ENCODE measurements around the gene XPR1. TPM values are rescaled to one million over a fixed set of nuclear protein-coding genes. Genes with fewer than 3 reads are reported as not detected.

XPR1 gene
- total and polyA plus RNA-seq, 2 of the 8 experiments (the other 6 are each of a cell fraction or from before 2014, with no cell fraction given), result 28.6 to 43.9 TPM

DNA sequence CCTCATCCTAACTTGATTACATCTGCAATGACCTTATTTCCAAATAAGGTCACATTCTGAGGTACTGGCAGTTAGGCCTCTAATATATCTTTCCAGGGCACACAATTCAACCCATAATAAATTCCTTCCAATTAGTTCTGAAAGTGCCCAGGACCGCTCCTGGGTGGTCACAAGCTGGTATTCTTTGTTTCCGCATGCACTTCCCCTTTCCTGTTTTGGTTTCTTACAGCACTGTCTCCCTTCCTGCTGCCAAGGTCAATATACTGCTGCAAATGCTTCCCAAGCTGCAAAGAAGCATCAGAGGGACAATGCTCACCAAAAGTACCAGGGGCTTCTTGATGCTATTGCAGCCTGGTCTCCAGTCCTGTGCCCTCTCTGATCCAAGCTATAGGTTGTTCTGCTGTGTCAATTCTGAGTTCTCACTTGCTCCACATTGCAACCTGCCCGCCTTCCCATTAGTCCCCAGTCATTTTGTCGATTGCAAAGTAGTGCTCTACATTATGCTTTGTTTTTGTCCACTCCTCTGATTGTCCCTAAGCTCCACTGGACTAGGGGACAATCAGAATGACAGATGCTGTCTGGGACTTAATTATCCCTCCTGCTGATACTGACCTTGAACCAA, 13.9 kb upstream of the XPR1 start:
- ChIA-PET POLR2A (ENCODE audit: partially characterized antibody) (interaction anchor here (1.1 kb wide), 1 partner anchor 14 kb away, joined by 3 read pairs; the partner anchor contains the start of gene XPR1), CTCF (ENCODE audit: partially characterized antibody) (interaction anchor here (0.6 to 1.4 kb wide), 6 partner anchors 14 to 452 kb away, joined by 3 to 6 read pairs (median 3); no protein-coding TSS in a partner anchor)
- Histone ChIP-seq H3K27me3 (replicated peaks in 1 of 4; ENCODE audit: control insufficient read depth in 3 of 4, extremely low read depth in 1 of 4, insufficient read depth in 3 of 4, low read length in 3 of 4) (no peaks in the 10 kb centered on the region), H3K4me2 (ENCODE audit: insufficient read depth in 1 of 2, low read depth in 2 of 2, low read length in 2 of 2) (no peak overlapping the region), H3K23me2 (ENCODE audit: low read depth, low read length) (no peaks in the 10 kb centered on the region), H3K14ac (ENCODE audit: insufficient read length) (no peak overlapping the region), H2BK20ac (ENCODE audit: low read length) (no peak overlapping the region), H3K18ac (ENCODE audit: extremely low read depth, low read length) (no peak overlapping the region), H2AFZ (ENCODE audit: low read length) (0 out of 2 replicates have a peak overlapping the region, but pooled peaks have one; percentile 11), H3K9me3 (ENCODE audit: insufficient read depth in 2 of 2, low read depth in 1 of 2, low read length in 1 of 2) (no peaks in the 10 kb centered on the region), H3K23ac (ENCODE audit: insufficient read length) (no peak overlapping the region), H2AK5ac (ENCODE audit: low read depth, low read length) (no peak overlapping the region), H2BK5ac (ENCODE audit: low read depth, low read length) (no peak overlapping the region), H2BK120ac (replicated peaks; ENCODE audit: low read depth, low read length) (no peak overlapping the region), H3K56ac (replicated peaks; ENCODE audit: insufficient read length, low read depth, low read length) (no peak overlapping the region), H4K8ac (ENCODE audit: extremely low read depth, insufficient read depth, low read length) (no peak overlapping the region), H2BK12ac (ENCODE audit: low read depth, low read length) (0 out of 2 replicates have a peak overlapping the region, but pooled peaks have one; percentile 12), H3K9ac (replicated peaks in 1 of 4; ENCODE audit: extremely low read depth in 1 of 4, low read depth in 3 of 4, low read length in 3 of 4) (no peak overlapping the region), H3K36me3 (ENCODE audit: control insufficient read depth in 2 of 4, insufficient read depth in 4 of 4, low read length in 3 of 4) (no peaks in the 10 kb centered on the region), H2BK15ac (ENCODE audit: low read length) (no peak overlapping the region), H4K91ac (replicated peaks; ENCODE audit: insufficient read length, low read length) (no peak overlapping the region), H4K20me1 (replicated peaks in 1 of 2; ENCODE audit: control insufficient read depth in 1 of 2, insufficient read depth in 2 of 2, low read length in 2 of 2) (no peaks in the 10 kb centered on the region), H3K79me2 (ENCODE audit: control insufficient read depth in 1 of 2, insufficient read depth in 2 of 2, low read length in 2 of 2) (no peaks in the 10 kb centered on the region), H4K5ac (ENCODE audit: insufficient read length, low read depth, low read length) (no peak overlapping the region), H3K79me1 (ENCODE audit: low read depth, low read length) (no peaks in the 10 kb centered on the region), H3K4ac (replicated peaks; ENCODE audit: insufficient read length, low read depth, low read length) (no peak overlapping the region), H3K27ac (ENCODE audit: low read depth, low read length) (no peak overlapping the region), H3K4me1 (replicated peaks in 1 of 4; ENCODE audit: control insufficient read depth in 3 of 4, insufficient read depth in 4 of 4, low read length in 3 of 4) (no peaks in the 10 kb centered on the region), H3K4me3 (ENCODE audit: extremely low read depth in 1 of 4, insufficient read depth in 2 of 4, low read depth in 3 of 4, low read length in 4 of 4) (no peak overlapping the region)
- no peak for FAIRE-seq
- TF ChIP-seq USF2 (IDR thresholded peaks at IDR 0.05; ENCODE audit: low read length) (no peak), RBBP5 (IDR thresholded peaks at IDR 0.05; ENCODE audit: borderline replicate concordance, low read depth, low read length) (no peak), SIX5 (IDR thresholded peaks at IDR 0.05; ENCODE audit: low read depth, low read length) (no peak), RAD21 (IDR thresholded peaks at IDR 0.05 in 1 of 2, conservative IDR thresholded peaks at IDR 0.05 in 1 of 2; ENCODE audit: low read depth in 2 of 2, low read length in 2 of 2) (no peak)
- WGBS, 2 experiments (ENCODE audit: extremely low coverage in 1 of 2, insufficient coverage in 1 of 2, insufficient read length in 1 of 2, insufficient replicate concordance in 2 of 2, low coverage in 1 of 2, low lambda C conversion rate in 2 of 2, missing lambda C conversion rate in 1 of 2), result 85% methylated on average over 4 of the region's 4 CpGs; no CpG with 5 or more reads in 1 of the 2 experiments
- DNase-seq (ENCODE audit: low read depth in 1 of 2, low spot score in 2 of 2), result no peak

Measured in H1 (cell line).